Endothelial cell of umbilical vein (primary cell): ENCODE data around the gene FAM124B. TPM values are rescaled to one million over a fixed set of nuclear protein-coding genes. Genes with fewer than 3 reads are reported as not detected.

Experiments
- BruUV-seq: library from RNA; stranded (reverse); fragments of 400-500 nt; replicated peaks from 2 replicates; lab custom pipeline; 2021; lab: Mats Ljungman, UMichigan
- CTCF ChIA-PET: fragments of 300-600, 350-600 bp; sonication (Branson Sonifier 250); formaldehyde crosslinking; loops from one replicate; lab custom pipeline; 2021; ENCODE audit warnings: antibody characterized with exemption, inconsistent platforms; lab: Charles Lee
- POLR2A ChIA-PET: fragments of 300-600, 350-600 bp; sonication (Branson Sonifier 250); formaldehyde crosslinking; loops from one replicate; lab custom pipeline; 2021; ENCODE audit warnings: antibody characterized with exemption, inconsistent platforms; lab: Charles Lee
- DNase-seq: peaks from one replicate; pipeline ENCODE4 v3.0.0-alpha.2; 2011; ENCODE audit warnings: low read depth, low spot score
- FAIRE-seq: peaks from 2 replicates; lab custom pipeline; 2011; peaks lifted over from hg19 to GRCh38; lab: Jason Lieb, UNC
- H2AFZ ChIP-seq: 2 replicates; pipeline ENCODE4 v1.6.0; 2012; ENCODE audit warnings: low read depth, low read length, control low read depth, inconsistent platforms
- H3K27ac ChIP-seq: 2 replicates; pipeline ENCODE4 v1.5.1; 2011; ENCODE audit warnings: low read depth, mild to moderate bottlenecking, control low read depth, low read length, moderate library complexity; ENCODE audit not compliant: insufficient read depth
- H3K27me3 ChIP-seq, 2 experiments: 2 replicates each; pipeline versions ENCODE4 v1.6.0 to v1.6.1; 2011; ENCODE audit warnings: low read length in 2 of 2, mixed read lengths in 1 of 2; ENCODE audit not compliant: control insufficient read depth in 2 of 2, insufficient read depth in 2 of 2
- H3K36me3 ChIP-seq, 2 experiments: 2 replicates in 1 of 2; 3 replicates in 1 of 2; pipeline ENCODE4 v1.5.1; 2011; ENCODE audit warnings: low read length in 2 of 2, mild to moderate bottlenecking in 1 of 2, moderate library complexity in 1 of 2; ENCODE audit not compliant: control insufficient read depth in 2 of 2, insufficient read depth in 2 of 2; ENCODE audit errors: extremely low read depth in 1 of 2
- H3K4me1 ChIP-seq: 3 replicates; pipeline ENCODE4 v1.5.1; 2011; ENCODE audit warnings: mild to moderate bottlenecking, low read length; ENCODE audit not compliant: control insufficient read depth, insufficient read depth; ENCODE audit errors: extremely low read depth
- H3K4me2 ChIP-seq: 2 replicates; pipeline ENCODE4 v1.6.1; 2011; ENCODE audit warnings: low read length, control low read depth, mixed read lengths; ENCODE audit not compliant: insufficient read depth
- H3K4me3 ChIP-seq, 3 experiments: fragments of 200-600 bp in 1 of 3; sonication (generic), shearing (Covaris generic) in 1 of 3; replicated peaks in 1 of 3; 2 replicates each; pipeline ENCODE4 v1.5.1; 2011 to 2016; ENCODE audit warnings: control low read depth in 3 of 3, low read length in 3 of 3, mild to moderate bottlenecking in 2 of 3, inconsistent platforms in 1 of 3, low read depth in 1 of 3, moderate library complexity in 1 of 3; ENCODE audit not compliant: insufficient read depth in 1 of 3
- H3K79me2 ChIP-seq: 2 replicates; pipeline ENCODE4 v1.6.0; 2012; ENCODE audit warnings: low read length, inconsistent platforms; ENCODE audit not compliant: control insufficient read depth, insufficient read depth
- H3K9ac ChIP-seq: replicated peaks from 2 replicates; pipeline ENCODE3; 2011; ENCODE audit warnings: low read length, control low read depth; ENCODE audit not compliant: insufficient read depth; ENCODE audit errors: extremely low read depth
- H3K9me1 ChIP-seq: replicated peaks from 3 replicates; pipeline ENCODE4 v1.6.0; 2011; ENCODE audit warnings: mild to moderate bottlenecking, low read length; ENCODE audit not compliant: control insufficient read depth, insufficient read depth; ENCODE audit errors: extremely low read depth
- H3K9me3 ChIP-seq: replicated peaks from 2 replicates; pipeline ENCODE4 v1.5.1; 2012; ENCODE audit warnings: low read length, inconsistent platforms; ENCODE audit not compliant: control insufficient read depth, insufficient read depth
- H4K20me1 ChIP-seq: replicated peaks from 2 replicates; pipeline ENCODE3; 2011; ENCODE audit warnings: mild to moderate bottlenecking, low read length; ENCODE audit not compliant: control insufficient read depth, insufficient read depth; ENCODE audit errors: extremely low read depth
- CTCF ChIP-seq, 2 donors: IDR thresholded peaks; 1 replicate in 1 of 2; 2 replicates in 1 of 2; pipeline ENCODE4 v1.5.1; 2011; ENCODE audit warnings: low read length in 2 of 2, mild to moderate bottlenecking in 2 of 2, moderate library complexity in 2 of 2, control low read depth in 1 of 2, inconsistent platforms in 1 of 2, low read depth in 1 of 2; ENCODE audit not compliant: insufficient read depth in 1 of 2; ENCODE audit errors: extremely low read depth in 1 of 2
- FOS ChIP-seq: IDR thresholded peaks from 2 replicates; pipeline ENCODE4 v1.6.1; 2011; ENCODE audit warnings: mild to moderate bottlenecking, low read length, moderate library complexity, borderline replicate concordance; ENCODE audit not compliant: insufficient read depth
- POLR2A ChIP-seq: IDR thresholded peaks from 2 replicates; pipeline ENCODE4 v1.6.1; 2012; ENCODE audit warnings: low read depth, mild to moderate bottlenecking, control low read depth, low read length
- POLR2AphosphoS5 ChIP-seq: IDR thresholded peaks from 2 replicates; pipeline ENCODE4 v1.6.1; 2012; ENCODE audit warnings: low read depth, mild to moderate bottlenecking, control low read depth, low read length, moderate library complexity; ENCODE audit not compliant: insufficient read depth
- dilution Hi-C: fragments of 300-500 bp; cut with MboI; formaldehyde crosslinking; loops from one replicate; pipeline ENCODE4 v1.15.0; 2019; ENCODE audit warnings: low sequenced_read_pairs; ENCODE audit not compliant: extremely low pct_ligation_motif_present
- intact Hi-C: fragments of 100-400 bp; cut with micrococcal nuclease; formaldehyde crosslinking; loops from one replicate; pipeline ENCODE4 v1.10.0; 2022
- polyA plus RNA-seq, 4 experiments: library from polyadenylated mRNA; depleted of rRNA in 3 of 4; stranded (reverse) in 3 of 4; unstranded in 1 of 4; fragments of >200 nt; gene quantifications; 2 replicates each; pipeline versions ENCODE4 v1.2.1 to v1.2.3, GENCODE V29; 2011 to 2012; ENCODE audit warnings: missing spikeins in 1 of 4
- total RNA-seq: library from RNA; stranded (reverse); gene quantifications from 2 replicates; pipeline ENCODE4 v1.2.3, GENCODE V29; 2021

The FAM124B gene
- total and polyA plus RNA-seq, 2 donors (not counting 3 experiments of a cell fraction or from before 2014, with no cell fraction given), result 82.0 to 119 TPM

GRCh38 chr2:224442071-224442967 is 40.4 kb upstream of the FAM124B start:
- ChIA-PET POLR2A (interaction anchor here (0.8 to 2.0 kb wide), 7 partner anchors 25 to 143 kb away, joined by 3 to 11 read pairs (median 5); partner anchors contain the start of genes CUL3 and FAM124B), CTCF (interaction anchor here (0.7 to 2.2 kb wide), 12 partner anchors 10 to 472 kb away, joined by 3 to 12 read pairs (median 3); partner anchors contain the start of gene FAM124B)
- Histone ChIP-seq H3K9me3 (no peaks in the 10 kb centered on the region), H3K9ac (peak overlapping the region; percentile 79), H2AFZ (peak overlapping the region; percentile 98), H3K79me2 (no peaks in the 10 kb centered on the region), H3K4me1 (peaks cover 17% of the 10 kb centered on the region), H3K4me3 (peak overlapping the region; percentile 44 to 86 (median 69)), H3K27ac (peak overlapping the region; percentile 62), H3K9me1 (no peaks in the 10 kb centered on the region), H3K27me3 (no peaks in the 10 kb centered on the region), H3K36me3 (no peaks in the 10 kb centered on the region), H4K20me1 (no peaks in the 10 kb centered on the region), H3K4me2 (peak overlapping the region; percentile 89)
- BruUV-seq, result no TSS peak
- DNase-seq, result peak; percentile 61
- peak; percentile 67 for FAIRE-seq
- TF ChIP-seq CTCF (IDR thresholded peaks at IDR 0.05; ENCODE audit: extremely low read depth in 1 of 2, insufficient read depth in 1 of 2, low read depth in 1 of 2, low read length in 2 of 2) (no peak), POLR2AphosphoS5 (no peak), POLR2A (peak; percentile 24), FOS (no peak)
- intact Hi-C loops (loop anchor here (1.0 kb wide), 3 partner anchors 25 to 40 kb away; partner anchors contain the start of gene FAM124B), dilution Hi-C loops (no loop called here)
